PC-9 (cell line): ENCODE results near the gene RNF121.

ENCODE experiments used
- EZH2 ChIP-seq: fragments of 200-600 bp; sonication (generic); IDR thresholded peaks from 2 replicates; pipeline ENCODE4 v1.8.0; 2017; ENCODE audit warnings: antibody characterized with exemption, low read depth
- TF ChIP-seq, protein P1 (sequence below): fragments of 200-600 bp; sonication (generic); conservative IDR thresholded peaks from 2 replicates; pipeline ENCODE4 v1.6.1; 2017; ENCODE audit warnings: mixed run types, antibody characterized with exemption, mild to moderate bottlenecking, moderate library complexity

DNA sequence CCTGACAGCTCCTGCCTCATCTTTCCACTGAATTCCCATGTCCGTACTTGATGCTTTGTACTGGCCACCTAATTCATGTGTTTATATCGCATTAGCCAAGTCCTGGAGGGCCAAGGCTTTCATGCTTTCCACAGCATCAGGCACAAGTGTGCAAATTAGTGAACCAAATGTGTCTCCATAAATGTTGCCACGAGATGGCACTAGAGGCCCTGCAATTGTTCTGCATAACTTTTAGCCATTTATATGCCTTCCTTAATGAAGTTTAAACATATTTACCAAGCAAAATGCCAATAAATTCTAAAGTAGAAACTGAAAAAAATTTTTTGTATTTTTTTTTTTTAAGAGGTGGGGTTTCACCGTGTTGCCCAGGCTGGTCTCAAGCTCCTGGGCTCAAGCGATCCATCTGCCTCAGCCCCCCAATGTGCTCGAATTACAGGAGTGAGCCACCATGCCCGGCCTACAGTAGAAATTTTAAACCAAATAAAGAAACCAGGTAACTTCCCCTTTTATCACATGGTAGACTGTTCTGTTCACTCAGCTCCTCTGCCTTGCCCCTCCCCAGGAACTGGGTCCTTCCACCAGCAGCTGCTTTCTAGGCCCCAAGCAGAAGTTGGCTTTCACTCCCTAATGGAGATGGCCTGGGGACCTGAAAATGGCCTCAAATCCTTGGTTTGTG lies 49.0 kb downstream of the RNF121 start:
- TF ChIP-seq, protein P1, sequence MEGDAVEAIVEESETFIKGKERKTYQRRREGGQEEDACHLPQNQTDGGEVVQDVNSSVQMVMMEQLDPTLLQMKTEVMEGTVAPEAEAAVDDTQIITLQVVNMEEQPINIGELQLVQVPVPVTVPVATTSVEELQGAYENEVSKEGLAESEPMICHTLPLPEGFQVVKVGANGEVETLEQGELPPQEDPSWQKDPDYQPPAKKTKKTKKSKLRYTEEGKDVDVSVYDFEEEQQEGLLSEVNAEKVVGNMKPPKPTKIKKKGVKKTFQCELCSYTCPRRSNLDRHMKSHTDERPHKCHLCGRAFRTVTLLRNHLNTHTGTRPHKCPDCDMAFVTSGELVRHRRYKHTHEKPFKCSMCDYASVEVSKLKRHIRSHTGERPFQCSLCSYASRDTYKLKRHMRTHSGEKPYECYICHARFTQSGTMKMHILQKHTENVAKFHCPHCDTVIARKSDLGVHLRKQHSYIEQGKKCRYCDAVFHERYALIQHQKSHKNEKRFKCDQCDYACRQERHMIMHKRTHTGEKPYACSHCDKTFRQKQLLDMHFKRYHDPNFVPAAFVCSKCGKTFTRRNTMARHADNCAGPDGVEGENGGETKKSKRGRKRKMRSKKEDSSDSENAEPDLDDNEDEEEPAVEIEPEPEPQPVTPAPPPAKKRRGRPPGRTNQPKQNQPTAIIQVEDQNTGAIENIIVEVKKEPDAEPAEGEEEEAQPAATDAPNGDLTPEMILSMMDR, result peak; percentile 85
- TF ChIP-seq EZH2, result no peak
